B cell (primary cell): Measurements from ENCODE around the gene ALKBH5. TPM values are rescaled to one million over a fixed set of nuclear protein-coding genes. Genes with fewer than 3 reads are reported as not detected.

Experiments
- ATAC-seq: fragments of 200-7000 bp; cut with Tn5 transposase; one replicate; pipeline ENCODE4 v1.10.0; 2021; ENCODE audit warnings: low read depth, mild to moderate bottlenecking, moderate number of reproducible peaks, moderate library complexity
- CTCF ChIA-PET: fragments of 350-600 bp; sonication (Branson Sonifier 250); formaldehyde crosslinking; loops from one replicate; lab custom pipeline; 2021; ENCODE audit warnings: antibody characterized with exemption, inconsistent platforms; lab: Charles Lee
- POLR2A ChIA-PET: fragments of 350-600 bp; sonication (Branson Sonifier 250); formaldehyde crosslinking; loops from one replicate; lab custom pipeline; 2021; ENCODE audit warnings: antibody characterized with exemption; lab: Charles Lee
- DNase-seq: peaks from one replicate; pipeline ENCODE4 v3.0.0; 2013
- H2AFZ ChIP-seq: 2 replicates; pipeline ENCODE4 v1.6.1; 2012; ENCODE audit warnings: mild to moderate bottlenecking, low read depth, low read length; ENCODE audit not compliant: insufficient read depth, poor library complexity, severe bottlenecking
- H3K27ac ChIP-seq, 2 donors: 1 replicate in 1 of 2; 2 replicates in 1 of 2; pipeline ENCODE4 v1.5.1; 2012 to 2013; ENCODE audit warnings: low read length in 2 of 2, mild to moderate bottlenecking in 2 of 2, moderate library complexity in 1 of 2
- H3K27me3 ChIP-seq, 4 experiments: fragments of 200-600 bp in 1 of 4; sonication (generic) in 1 of 4; replicated peaks in 1 of 4; 1 replicate in 2 of 4; 2 replicates in 2 of 4; pipeline versions ENCODE4 v1.6.1 to v1.7.0; 2013 to 2016; ENCODE audit warnings: low read length in 3 of 4, mild to moderate bottlenecking in 2 of 4, mixed read lengths in 1 of 4, moderate library complexity in 1 of 4; ENCODE audit not compliant: insufficient read depth in 4 of 4, control insufficient read depth in 3 of 4; ENCODE audit errors: control extremely low read depth in 1 of 4
- H3K36me3 ChIP-seq, 2 experiments: replicated peaks in 1 of 2; 1 replicate in 1 of 2; 2 replicates in 1 of 2; pipeline versions ENCODE4 v1.6.1 to v1.7.1; 2013; ENCODE audit warnings: low read length in 1 of 2; ENCODE audit not compliant: insufficient read depth in 2 of 2, control insufficient read depth in 1 of 2; ENCODE audit errors: control extremely low read depth in 1 of 2, extremely low read depth in 1 of 2
- H3K4me1 ChIP-seq, 2 donors: fragments of 200-600 bp in 1 of 2; sonication (generic) in 1 of 2; 1 replicate in 1 of 2; 2 replicates in 1 of 2; pipeline versions ENCODE4 v1.5.1 to v1.6.1; 2013 to 2017; ENCODE audit warnings: low read length in 2 of 2; ENCODE audit not compliant: control insufficient read depth in 2 of 2, insufficient read depth in 2 of 2
- H3K4me2 ChIP-seq: replicated peaks from 2 replicates; pipeline ENCODE3; 2012; ENCODE audit warnings: mild to moderate bottlenecking, low read depth, low read length; ENCODE audit not compliant: poor library complexity, severe bottlenecking
- H3K4me3 ChIP-seq, 5 experiments: fragments of 200-600 bp in 1 of 5; sonication (generic) in 1 of 5; 1 replicate in 3 of 5; 2 replicates in 2 of 5; pipeline versions ENCODE4 v1.5.1 to v1.7.0; 2011 to 2016; ENCODE audit warnings: low read length in 4 of 5, mild to moderate bottlenecking in 4 of 5, low read depth in 2 of 5, control low read depth in 1 of 5, moderate library complexity in 1 of 5; ENCODE audit not compliant: insufficient read depth in 1 of 5; ENCODE audit errors: control extremely low read depth in 1 of 5, extremely low read depth in 1 of 5
- H3K79me2 ChIP-seq: fragments of 200-600 bp; sonication (generic); one replicate; pipeline ENCODE4 v1.6.0; 2016; ENCODE audit warnings: low read length; ENCODE audit not compliant: control insufficient read depth, insufficient read depth
- H3K9ac ChIP-seq: fragments of 200-600 bp; sonication (generic); 2 replicates; pipeline ENCODE4 v1.6.1; 2017; ENCODE audit warnings: mild to moderate bottlenecking, low read length, moderate library complexity
- H3K9me3 ChIP-seq, 3 donors: one replicate each; pipeline versions ENCODE4 v1.6.1 to v1.7.1; 2013; ENCODE audit warnings: low read length in 2 of 3; ENCODE audit not compliant: control insufficient read depth in 2 of 3, insufficient read depth in 1 of 3; ENCODE audit errors: control extremely low read depth in 1 of 3
- H4K20me1 ChIP-seq: 2 replicates; pipeline ENCODE4 v1.6.0; 2012; ENCODE audit warnings: mild to moderate bottlenecking, low read length; ENCODE audit not compliant: insufficient read depth, control insufficient read depth, poor library complexity, severe bottlenecking
- H3K27ac Mint-ChIP-seq: one replicate; pipeline ENCODE4 v1.8.0; 2021; ENCODE audit warnings: mixed read lengths
- H3K27me3 Mint-ChIP-seq: one replicate; pipeline ENCODE4 v1.8.0; 2021; ENCODE audit warnings: mixed read lengths
- H3K4me1 Mint-ChIP-seq: one replicate; pipeline ENCODE4 v1.8.0; 2021; ENCODE audit warnings: mixed read lengths
- H3K4me3 Mint-ChIP-seq: one replicate; pipeline ENCODE4 v1.8.0; 2021; ENCODE audit warnings: mixed read lengths
- H3K9me3 Mint-ChIP-seq: one replicate; pipeline ENCODE4 v1.8.0; 2022; ENCODE audit warnings: mixed read lengths; ENCODE audit not compliant: insufficient read depth
- CTCF ChIP-seq: fragments of 200-600 bp; IDR thresholded peaks from one replicate; pipeline ENCODE4 v1.8.0; 2022; ENCODE audit warnings: antibody characterized with exemption, mild to moderate bottlenecking
- EZH2 ChIP-seq: IDR thresholded peaks from 2 replicates; pipeline ENCODE4 v1.6.1; 2012; ENCODE audit warnings: borderline replicate concordance, low read depth, mild to moderate bottlenecking, moderate library complexity, low read length; ENCODE audit not compliant: insufficient read depth, poor library complexity, severe bottlenecking
- WGBS: methylation state at CpG from one replicate; pipeline ENCODE4 v1.1.5; 2013; ENCODE audit warnings: missing lambda C conversion rate; ENCODE audit not compliant: insufficient coverage; 5-methylcytosine and 5-hydroxymethylcytosine counted together
- intact Hi-C: fragments of 100-400 bp; cut with micrococcal nuclease; formaldehyde crosslinking; loops from one replicate; pipeline ENCODE4 v1.10.0; 2022
- polyA plus RNA-seq: library from polyadenylated mRNA; depleted of rRNA; stranded (reverse); fragments of >200 nt; gene quantifications from 2 replicates; pipeline ENCODE4 v1.2.3, GENCODE V29; 2012
- total RNA-seq, 2 donors: library from RNA; stranded (reverse); fragments of 120-200 nt in 1 of 2; gene quantifications; 1 replicate in 1 of 2; 2 replicates in 1 of 2; pipeline versions ENCODE4 v1.2.3 to v1.2.4, GENCODE V29; 2013 to 2022

ALKBH5 gene
- total and polyA plus RNA-seq, 2 donors (not counting 1 experiment from before 2014, with no cell fraction given): 63.3 to 104 TPM

- TF ChIP-seq EZH2 (no peak), CTCF (no peak)
- H3K4me1 Mint-ChIP-seq: peaks cover 32% of the 10 kb centered on the region
- Histone ChIP-seq H3K36me3 (no peaks in the 10 kb centered on the region), H3K79me2 (no peaks in the 10 kb centered on the region), H3K4me1 (peaks cover 12 to 32% of the 10 kb centered on the region in 2 donors), H4K20me1 (no peaks in the 10 kb centered on the region), H3K9me3 (peaks cover 0 to 3% (median 0%) of the 10 kb centered on the region in 3 donors), H3K4me3 (no peak overlapping the region), H3K9ac (no peak overlapping the region), H2AFZ (no peak overlapping the region), H3K27ac (no peak overlapping the region), H3K27me3 (no peaks in the 10 kb centered on the region), H3K4me2 (no peak overlapping the region)
- intact Hi-C loops: no loop called here
- 88% methylated on average over 6 of the region's 8 CpGs for WGBS
- no peaks in the 10 kb centered on the region for H3K27me3 Mint-ChIP-seq
- no peak overlapping the region for H3K4me3 Mint-ChIP-seq
- no peak for DNase-seq
- ChIA-PET CTCF (interaction anchor here (1.1 to 1.2 kb wide), 2 partner anchors 14 to 15 kb away, joined by 4 read pairs; no protein-coding TSS in a partner anchor), POLR2A (no interaction called here)
- H3K27ac Mint-ChIP-seq: peak overlapping the region; percentile 27
- no peak for ATAC-seq
- H3K9me3 Mint-ChIP-seq: no peaks in the 10 kb centered on the region
Observed at GRCh38 chr17:18156171-18156975, 27.3 kb upstream of the ALKBH5 start.

- ChIA-PET POLR2A (interaction anchor here (1.8 kb wide), 1 partner anchor 27 kb away, joined by 30 read pairs; the partner anchor contains the start of gene ALKBH5), CTCF (no interaction called here)
- no peak overlapping the region for H3K4me3 ChIP-seq
- H3K27me3 ChIP-seq: no peaks in the 10 kb centered on the region
- Mint-ChIP-seq H3K4me1 (peaks cover 34% of the 10 kb centered on the region), H3K27me3 (no peaks in the 10 kb centered on the region), H3K27ac (no peak overlapping the region), H3K4me3 (peak overlapping the region; percentile 49), H3K9me3 (no peaks in the 10 kb centered on the region)
- H3K79me2 ChIP-seq: no peaks in the 10 kb centered on the region
- H3K36me3 ChIP-seq: no peaks in the 10 kb centered on the region
- peaks cover 0 to 3% (median 0%) of the 10 kb centered on the region in 3 donors for H3K9me3 ChIP-seq
- no peak for ATAC-seq
- DNase-seq: no peak
- H3K9ac ChIP-seq: no peak overlapping the region
- H3K4me2 ChIP-seq: no peak overlapping the region
- H3K4me1 ChIP-seq: peaks cover 12 to 32% of the 10 kb centered on the region in 2 donors
- intact Hi-C loops: no loop called here
- H4K20me1 ChIP-seq: no peaks in the 10 kb centered on the region
- H2AFZ ChIP-seq: no peak overlapping the region
- TF ChIP-seq CTCF (no peak), EZH2 (no peak)
- WGBS: 93% methylated on average over 9 of the region's 10 CpGs
- H3K27ac ChIP-seq: peak overlapping the region in 1 of 2 donors; percentile 42
Observed at GRCh38 chr17:18156976-18157280, 26.7 kb upstream of the ALKBH5 start.
